K562 (cell line): Measurements from ENCODE around the gene PCNX3. TPM values are rescaled to one million over a fixed set of nuclear protein-coding genes. Genes with fewer than 3 reads are reported as not detected.

Experiments used
- AFF1 ChIP-seq, 2 experiments: fragments of 450-650 bp; IDR thresholded peaks; 2 replicates each; pipeline ENCODE4 v1.6.1; 2018; ENCODE audit warnings: mild to moderate bottlenecking in 2 of 2, low read depth in 1 of 2; ENCODE audit not compliant: partially characterized antibody in 2 of 2
- CBFB ChIP-seq: sonication (generic); formaldehyde crosslinking; IDR thresholded peaks from 2 replicates; pipeline ENCODE4 v1.4.0; 2020; ENCODE audit warnings: mild to moderate bottlenecking, missing genetic modification reagents
- ETS1 ChIP-seq: conservative IDR thresholded peaks from 2 replicates; pipeline ENCODE4 v1.6.1; 2011; ENCODE audit warnings: low read depth, mild to moderate bottlenecking, low read length; ENCODE audit not compliant: control insufficient read depth
- GTF2E2 ChIP-seq: fragments of 200-800 bp; sonication (Bioruptor generic); IDR thresholded peaks from 2 replicates; pipeline ENCODE4 v1.6.1; 2016; ENCODE audit warnings: missing genetic modification characterization, missing compliant biosample characterization
- KAT8 ChIP-seq: fragments of 450-650 bp; IDR thresholded peaks from 2 replicates; pipeline ENCODE4 v1.6.1; 2016; ENCODE audit warnings: low read depth, mild to moderate bottlenecking
- KDM2B ChIP-seq: fragments of 250-450 bp; sonication (Bioruptor Pico); IDR thresholded peaks from 2 replicates; pipeline ENCODE4 v1.8.0; 2021; ENCODE audit warnings: mild to moderate bottlenecking, moderate library complexity
- MBD2 ChIP-seq: sonication (generic); IDR thresholded peaks from 2 replicates; pipeline ENCODE4 v1.6.1; 2016; ENCODE audit warnings: low read depth, borderline replicate concordance
- MEF2A ChIP-seq: IDR thresholded peaks from 2 replicates; pipeline ENCODE4 v1.6.1; 2011; ENCODE audit warnings: low read depth, mild to moderate bottlenecking, low read length, moderate library complexity; ENCODE audit not compliant: control insufficient read depth
- PRPF4 ChIP-seq: fragments of 200-400 bp; formaldehyde crosslinking; IDR thresholded peaks from one replicate; pipeline ENCODE4 v1.6.1; 2017; ENCODE audit warnings: low read length, low read depth, mild to moderate bottlenecking; ENCODE audit not compliant: insufficient read depth, poor library complexity, severe bottlenecking
- SAFB2 ChIP-seq: fragments of 200-400 bp; formaldehyde crosslinking; IDR thresholded peaks from 2 replicates; pipeline ENCODE4 v1.6.1; 2018; ENCODE audit warnings: borderline replicate concordance, low read length, low read depth, moderate library complexity; ENCODE audit not compliant: severe bottlenecking
- SREBF1 ChIP-seq: fragments of 150-350 bp; IDR thresholded peaks from 2 replicates; pipeline ENCODE4 v1.6.1; 2014; ENCODE audit warnings: antibody characterized with exemption, low read depth, low read length, borderline replicate concordance
- YY1 ChIP-seq, 3 experiments: IDR thresholded peaks; 2 replicates each; pipeline ENCODE4 v1.6.1; 2011; ENCODE audit warnings: low read length in 2 of 3, mild to moderate bottlenecking in 2 of 3, moderate library complexity in 2 of 3, borderline replicate concordance in 1 of 3, control low read depth in 1 of 3, low read depth in 1 of 3; ENCODE audit not compliant: insufficient read depth in 3 of 3, insufficient replicate concordance in 2 of 3, control insufficient read depth in 1 of 3, insufficient read length in 1 of 3; ENCODE audit errors: extremely low read depth in 1 of 3
- ZNF668 ChIP-seq: fragments of 250-450 bp; sonication (Bioruptor Pico); IDR thresholded peaks from 2 replicates; pipeline ENCODE4 v1.8.0; 2022; ENCODE audit warnings: mild to moderate bottlenecking, inconsistent platforms
- polyA plus RNA-seq, 8 experiments: library from polyadenylated mRNA; depleted of rRNA in 4 of 8; stranded (reverse) in 5 of 8; unstranded in 3 of 8; fragments of >200 nt; fragmentation: Nextera tagmentation in 2 of 8; fragmentation: Illumina TruSeq in 1 of 8; extraction: Ambion mirVana in 2 of 8; extraction: Trizol in 1 of 8; gene quantifications; 2 replicates each; pipeline versions ENCODE4 v1.2.1 to v1.2.3, GENCODE V29; 2011 to 2014; ENCODE audit warnings: inconsistent platforms in 1 of 8, missing spikeins in 1 of 8
- total RNA-seq, 7 experiments: library from RNA; depleted of rRNA in 6 of 7; stranded (reverse); fragments of >200 nt in 6 of 7; fragmentation: Illumina TruSeq in 2 of 7; extraction: Trizol in 2 of 7; gene quantifications; 2 replicates each; pipeline versions ENCODE4 v1.2.1 to v1.2.3, GENCODE V29; 2011 to 2021; ENCODE audit warnings: low replicate concordance in 1 of 7
- TF ChIP-seq, protein P1 (sequence below): fragments of 250-450 bp; sonication (Bioruptor Pico); IDR thresholded peaks from 2 replicates; pipeline ENCODE4 v1.5.0; 2021
- TF ChIP-seq, protein P2 (sequence below): sonication (generic); formaldehyde crosslinking; IDR thresholded peaks from 2 replicates; pipeline ENCODE4 v1.8.1; 2023; ENCODE audit warnings: mild to moderate bottlenecking, missing genetic modification reagents

Gene PCNX3
- total and polyA plus RNA-seq, 9 of the 15 experiments (the other 6 are each of a cell fraction or from before 2014, with no cell fraction given), result 0.11 to 47.8 (median 12.8) TPM

- TF ChIP-seq SREBF1 (peak; percentile 84; the same call in 1 of the 2 replicates), ETS1 (0 out of 2 replicates have a peak, but pooled peaks have one; percentile 55), KDM2B (CRISPR knock-in tag) (0 out of 2 replicates have a peak, but pooled peaks have one; percentile 37), MBD2 (peak; percentile 98), YY1 (IDR thresholded peaks at IDR 0.05; ENCODE audit: borderline replicate concordance in 1 of 3, control insufficient read depth in 1 of 3, extremely low read depth in 1 of 3, insufficient read depth in 3 of 3, insufficient read length in 1 of 3, insufficient replicate concordance in 2 of 3, low read depth in 1 of 3, low read length in 2 of 3) (peak in 1 of 3 experiments; percentile 49), AFF1 (IDR thresholded peaks at IDR 0.05; ENCODE audit: low read depth in 1 of 2, partially characterized antibody in 2 of 2) (no peak), KAT8 (no peak), CBFB (no peak), PRPF4 (no peak), GTF2E2 (tag) (no peak), ZNF668 (CRISPR knock-in tag) (no peak), SAFB2 (no peak), MEF2A (0 out of 2 replicates have a peak, but pooled peaks have one; percentile 17)
- TF ChIP-seq, protein P1, sequence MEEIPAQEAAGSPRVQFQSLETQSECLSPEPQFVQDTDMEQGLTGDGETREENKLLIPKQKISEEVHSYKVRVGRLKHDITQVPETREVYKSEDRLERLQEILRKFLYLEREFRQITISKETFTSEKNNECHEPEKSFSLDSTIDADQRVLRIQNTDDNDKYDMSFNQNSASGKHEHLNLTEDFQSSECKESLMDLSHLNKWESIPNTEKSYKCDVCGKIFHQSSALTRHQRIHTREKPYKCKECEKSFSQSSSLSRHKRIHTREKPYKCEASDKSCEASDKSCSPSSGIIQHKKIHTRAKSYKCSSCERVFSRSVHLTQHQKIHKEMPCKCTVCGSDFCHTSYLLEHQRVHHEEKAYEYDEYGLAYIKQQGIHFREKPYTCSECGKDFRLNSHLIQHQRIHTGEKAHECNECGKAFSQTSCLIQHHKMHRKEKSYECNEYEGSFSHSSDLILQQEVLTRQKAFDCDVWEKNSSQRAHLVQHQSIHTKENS (CRISPR knock-in tag), result no peak
- TF ChIP-seq, protein P2, sequence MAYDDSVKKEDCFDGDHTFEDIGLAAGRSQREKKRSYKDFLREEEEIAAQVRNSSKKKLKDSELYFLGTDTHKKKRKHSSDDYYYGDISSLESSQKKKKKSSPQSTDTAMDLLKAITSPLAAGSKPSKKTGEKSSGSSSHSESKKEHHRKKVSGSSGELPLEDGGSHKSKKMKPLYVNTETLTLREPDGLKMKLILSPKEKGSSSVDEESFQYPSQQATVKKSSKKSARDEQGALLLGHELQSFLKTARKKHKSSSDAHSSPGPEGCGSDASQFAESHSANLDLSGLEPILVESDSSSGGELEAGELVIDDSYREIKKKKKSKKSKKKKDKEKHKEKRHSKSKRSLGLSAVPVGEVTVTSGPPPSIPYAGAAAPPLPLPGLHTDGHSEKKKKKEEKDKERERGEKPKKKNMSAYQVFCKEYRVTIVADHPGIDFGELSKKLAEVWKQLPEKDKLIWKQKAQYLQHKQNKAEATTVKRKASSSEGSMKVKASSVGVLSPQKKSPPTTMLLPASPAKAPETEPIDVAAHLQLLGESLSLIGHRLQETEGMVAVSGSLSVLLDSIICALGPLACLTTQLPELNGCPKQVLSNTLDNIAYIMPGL (CRISPR knock-in tag), result no peak
These were observed at the start of gene PCNX3 (continued) for GRCh38 chr11:65615229-65615949.
